Measurements from ENCODE around the gene ENC1. TPM values are rescaled to one million over a fixed set of nuclear protein-coding genes. Genes with fewer than 3 reads are reported as not detected.

The ENC1 gene
- total RNA-seq, 4 donors from 2014 or later = 2.8 to 20.4 (median 6.9) TPM

DNA sequence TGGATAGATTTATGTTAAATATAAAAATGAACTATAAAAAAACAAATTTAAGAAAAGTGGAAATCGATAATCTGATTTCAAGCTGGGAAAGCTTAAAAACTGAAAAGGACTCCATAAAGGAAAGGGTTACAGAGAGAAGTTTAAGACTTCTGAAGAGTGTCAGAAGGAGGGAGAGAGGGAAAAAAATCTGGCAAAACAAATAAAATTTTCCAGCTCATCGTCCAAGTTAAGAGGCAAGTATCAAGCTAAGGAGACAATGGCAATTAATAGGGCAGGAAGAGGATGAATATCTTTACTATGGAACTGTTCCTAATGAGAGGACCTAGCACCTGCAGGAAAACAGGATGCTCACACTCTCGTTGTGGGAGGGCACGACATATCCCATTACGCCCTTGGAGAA is 24.0 kb upstream of the ENC1 start:
- TF ChIP-seq, protein P1, sequence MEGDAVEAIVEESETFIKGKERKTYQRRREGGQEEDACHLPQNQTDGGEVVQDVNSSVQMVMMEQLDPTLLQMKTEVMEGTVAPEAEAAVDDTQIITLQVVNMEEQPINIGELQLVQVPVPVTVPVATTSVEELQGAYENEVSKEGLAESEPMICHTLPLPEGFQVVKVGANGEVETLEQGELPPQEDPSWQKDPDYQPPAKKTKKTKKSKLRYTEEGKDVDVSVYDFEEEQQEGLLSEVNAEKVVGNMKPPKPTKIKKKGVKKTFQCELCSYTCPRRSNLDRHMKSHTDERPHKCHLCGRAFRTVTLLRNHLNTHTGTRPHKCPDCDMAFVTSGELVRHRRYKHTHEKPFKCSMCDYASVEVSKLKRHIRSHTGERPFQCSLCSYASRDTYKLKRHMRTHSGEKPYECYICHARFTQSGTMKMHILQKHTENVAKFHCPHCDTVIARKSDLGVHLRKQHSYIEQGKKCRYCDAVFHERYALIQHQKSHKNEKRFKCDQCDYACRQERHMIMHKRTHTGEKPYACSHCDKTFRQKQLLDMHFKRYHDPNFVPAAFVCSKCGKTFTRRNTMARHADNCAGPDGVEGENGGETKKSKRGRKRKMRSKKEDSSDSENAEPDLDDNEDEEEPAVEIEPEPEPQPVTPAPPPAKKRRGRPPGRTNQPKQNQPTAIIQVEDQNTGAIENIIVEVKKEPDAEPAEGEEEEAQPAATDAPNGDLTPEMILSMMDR (IDR thresholded peaks at IDR 0.05; ENCODE audit: low read depth) = no peak

GRCh38 chr5:74660873-74661272 is 20.3 kb upstream of the ENC1 start:
- TF ChIP-seq, protein P1 (IDR thresholded peaks at IDR 0.05; ENCODE audit: low read depth) = no peak

DNA sequence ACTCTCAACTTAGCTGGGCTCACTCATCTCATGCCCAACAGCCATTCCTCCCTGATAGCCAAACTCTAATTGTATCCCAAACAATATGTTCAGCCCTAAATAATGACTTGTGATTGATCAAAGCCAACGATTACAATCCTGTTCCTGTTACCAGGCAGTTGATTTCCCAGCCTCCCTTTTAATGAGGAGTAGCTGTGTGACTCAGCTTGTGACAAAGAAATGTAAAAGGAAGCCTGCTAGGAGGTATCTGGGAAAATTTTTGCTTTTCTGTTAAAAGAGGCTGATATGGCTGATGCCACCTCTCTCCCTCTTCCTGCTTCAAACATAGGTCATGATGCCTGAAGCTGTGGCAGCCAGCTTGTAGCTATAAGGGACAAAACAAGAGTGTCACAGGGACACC is 19.6 kb upstream of the ENC1 start:
- TF ChIP-seq, protein P1 (IDR thresholded peaks at IDR 0.05; ENCODE audit: low read depth) = no peak

- TF ChIP-seq, protein P1 (IDR thresholded peaks at IDR 0.05; ENCODE audit: low read depth) = no peak
Observed at GRCh38 chr5:74659172-74659571, 18.6 kb upstream of the ENC1 start.

DNA sequence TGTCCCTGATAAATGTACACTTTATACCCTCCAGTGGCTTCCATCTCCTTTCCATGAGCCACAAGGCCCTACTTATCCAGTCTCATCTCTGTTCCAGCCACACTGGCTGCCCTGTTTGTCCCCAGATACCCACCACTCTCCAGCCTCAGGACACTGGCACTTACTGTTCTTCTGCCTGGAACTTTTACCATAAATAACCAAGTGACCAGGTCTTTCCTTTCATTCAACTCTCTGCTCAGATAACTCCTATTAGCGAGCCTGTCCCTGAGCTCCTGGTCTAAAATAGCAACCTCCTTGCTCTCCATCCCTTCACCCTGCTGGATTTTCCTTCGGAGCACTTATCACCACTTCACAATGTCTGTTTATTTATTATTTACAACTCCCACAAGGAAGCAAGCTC is 16.6 kb upstream of the ENC1 start:
- TF ChIP-seq, protein P1 (IDR thresholded peaks at IDR 0.05; ENCODE audit: low read depth) = no peak

DNA sequence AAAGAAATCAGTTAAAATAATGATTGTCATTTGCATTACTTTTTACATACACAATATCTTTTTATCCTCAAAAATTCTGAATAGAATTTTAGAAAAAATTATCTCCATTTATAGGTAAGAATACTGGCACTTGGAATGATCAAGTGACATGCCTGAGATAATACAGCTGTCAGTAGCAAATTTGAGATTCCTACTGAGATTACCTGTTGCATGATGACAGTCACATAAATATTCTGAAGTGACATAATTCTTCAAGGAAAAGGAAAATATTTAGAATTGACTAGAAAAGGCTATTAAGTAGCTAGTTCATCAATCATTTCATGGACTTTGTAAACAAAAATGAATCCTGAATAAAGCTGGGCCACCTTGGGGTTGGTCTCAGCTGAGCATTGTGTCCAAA is 15.2 kb upstream of the ENC1 start:
- TF ChIP-seq, protein P1 (IDR thresholded peaks at IDR 0.05; ENCODE audit: low read depth) = no peak

GRCh38 chr5:74655206-74655605 is 14.7 kb upstream of the ENC1 start:
- TF ChIP-seq, protein P1 (IDR thresholded peaks at IDR 0.05; ENCODE audit: low read depth) = no peak
